ENCODE data around the gene RASA3.

DNA sequence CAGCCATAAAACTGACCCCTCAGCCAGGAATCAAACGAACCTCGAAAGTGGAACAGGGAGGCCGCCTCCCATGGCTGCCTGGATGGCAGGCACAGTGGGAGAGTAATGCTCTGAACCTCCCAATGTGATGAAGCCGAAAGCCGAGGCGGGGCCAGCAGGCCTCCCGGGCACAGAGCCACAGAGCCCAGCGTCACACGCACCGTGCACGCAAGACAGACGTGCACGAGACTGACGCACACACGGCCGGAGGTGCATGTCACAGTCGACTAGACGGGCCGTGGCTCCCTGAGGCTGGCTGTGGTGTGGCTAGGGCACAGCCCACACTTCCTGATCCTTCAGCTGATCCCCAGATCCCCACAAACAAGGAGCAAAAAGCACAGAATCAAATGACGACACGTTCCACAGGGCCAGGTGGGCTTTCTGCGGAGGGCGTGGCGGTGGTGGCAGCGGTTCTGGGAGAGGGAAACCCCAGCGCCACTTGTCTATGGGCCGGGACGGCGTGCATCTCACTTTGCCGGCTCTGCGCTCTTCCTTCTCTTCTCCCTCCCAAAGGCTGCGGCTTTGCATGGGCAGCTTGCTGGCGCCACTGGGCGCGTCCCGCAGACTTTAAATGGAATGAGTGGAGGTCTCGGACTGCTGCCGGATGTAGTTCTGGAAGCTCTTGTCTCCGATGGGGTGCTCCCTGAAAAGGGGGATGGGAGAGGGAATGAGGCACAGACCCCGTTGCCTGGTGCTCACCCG, 153.5 kb downstream of the RASA3 start:
- no peak for TF ChIP-seq CTCF (IDR thresholded peaks at IDR 0.05)
- TF ChIP-seq POLR2A (IDR thresholded peaks at IDR 0.05): no peak

Data from right lobe of liver (tissue), 4 donors.